ENCODE data around the gene ZDHHC9.
"Not testable (repeated sequence)": the region's sequence is repeated elsewhere in the genome, so short reads cannot be mapped to it uniquely, and the experiment has no call there.

The ZDHHC9 gene

DNA sequence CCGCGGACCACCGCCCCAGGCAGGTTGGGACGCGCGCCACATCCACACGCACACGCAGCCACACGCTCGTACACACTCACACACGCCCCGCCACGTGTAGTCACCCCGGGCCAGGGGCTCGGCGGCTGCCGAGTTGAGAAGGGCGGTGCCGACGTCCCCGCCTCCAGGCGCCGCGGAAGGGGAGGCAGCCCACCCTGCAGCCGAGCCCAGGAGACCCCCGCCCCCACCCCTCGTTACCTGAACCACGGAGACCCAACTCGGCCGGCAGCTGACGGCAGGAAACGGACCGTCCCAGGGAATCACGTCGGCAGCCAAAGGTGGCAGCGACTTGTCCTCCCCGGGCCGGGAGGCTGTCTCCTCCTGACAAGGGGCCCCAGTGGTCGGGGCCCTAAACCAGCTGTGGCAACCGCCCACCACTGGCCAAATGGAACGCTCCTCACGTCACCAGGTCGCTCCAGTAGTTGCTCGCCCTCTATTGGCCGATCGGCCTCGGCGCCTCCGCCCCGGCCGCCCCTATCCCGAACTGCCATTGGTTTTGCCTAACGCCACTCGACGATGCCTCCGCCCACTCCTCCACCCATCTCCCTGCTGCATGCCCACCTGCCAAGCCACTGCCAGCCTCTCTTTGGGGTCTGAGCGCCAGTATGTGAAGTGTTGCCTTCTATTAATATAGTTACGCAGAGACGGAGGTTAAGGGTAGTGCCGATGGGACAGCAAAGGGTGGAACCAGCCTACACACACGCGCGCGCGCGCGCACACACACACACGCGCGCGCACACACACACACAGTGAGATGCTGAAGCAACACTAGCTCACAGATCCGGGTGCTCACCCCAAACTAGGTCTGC, at the start of gene ZDHHC9:
Gene ZDHHC9 (minus strand): TSS at position 428 of the 848 bp plus-strand sequence. CDS start 1,941 bp downstream, outside the sequence.
- in situ Hi-C loops (cut with HindIII; ENCODE audit: low sequenced_read_pairs), result loop anchor here (5.0 kb wide), 1 partner anchor 34 kb away; no protein-coding TSS in a partner anchor

DNA sequence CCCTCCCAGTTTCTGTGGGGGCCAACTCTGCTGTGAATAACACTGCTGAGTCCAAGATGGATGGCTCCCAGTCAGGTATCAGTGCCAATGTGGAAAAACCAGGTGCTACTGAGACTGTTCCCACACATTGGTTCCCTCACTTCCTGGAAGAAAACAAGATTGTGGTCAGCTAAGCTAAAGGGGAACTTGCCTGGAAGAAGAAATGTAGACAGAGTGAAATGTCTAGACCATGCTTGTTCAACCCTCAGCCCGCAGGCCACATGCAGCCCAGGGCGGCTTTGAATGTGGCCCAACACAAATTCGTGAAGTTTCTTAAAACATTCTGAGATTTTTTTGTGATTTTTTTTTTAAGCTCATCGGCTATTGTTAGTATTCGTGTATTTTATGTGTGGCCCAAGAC, 33.7 kb upstream of the ZDHHC9 start:
- in situ Hi-C loops (cut with HindIII; ENCODE audit: low sequenced_read_pairs), result loop anchor here (5.0 kb wide), 1 partner anchor 35 kb away; the partner anchor contains the start of gene ZDHHC9

DNA sequence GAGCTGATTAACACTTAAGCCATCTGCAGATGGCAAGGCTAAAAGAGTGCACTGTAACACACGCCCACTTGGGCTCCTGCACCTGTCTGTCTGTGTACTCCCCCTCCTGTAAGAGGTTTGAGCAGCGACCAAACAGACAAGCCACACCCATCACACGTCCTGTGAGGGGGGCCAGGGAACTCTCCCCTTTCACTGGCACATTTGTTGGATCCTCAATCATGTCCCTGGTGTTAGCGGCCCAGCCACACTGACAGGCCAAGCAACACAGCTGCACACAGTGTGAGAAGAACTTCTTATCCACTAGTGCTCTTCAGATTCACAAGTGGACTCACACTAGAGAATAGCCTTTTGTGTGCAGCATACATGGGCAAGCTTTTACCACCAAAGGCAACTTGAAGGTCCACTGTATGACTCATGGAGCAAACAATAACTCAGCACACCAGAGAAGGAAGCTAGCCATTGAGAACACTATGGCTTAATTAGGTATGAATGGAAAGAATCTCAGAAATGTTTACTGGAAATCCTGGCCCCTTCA, 33.2 kb upstream of the ZDHHC9 start:
- in situ Hi-C loops (cut with HindIII; ENCODE audit: low sequenced_read_pairs), result loop anchor here (5.0 kb wide), 1 partner anchor 35 kb away; the partner anchor contains the start of gene ZDHHC9

DNA sequence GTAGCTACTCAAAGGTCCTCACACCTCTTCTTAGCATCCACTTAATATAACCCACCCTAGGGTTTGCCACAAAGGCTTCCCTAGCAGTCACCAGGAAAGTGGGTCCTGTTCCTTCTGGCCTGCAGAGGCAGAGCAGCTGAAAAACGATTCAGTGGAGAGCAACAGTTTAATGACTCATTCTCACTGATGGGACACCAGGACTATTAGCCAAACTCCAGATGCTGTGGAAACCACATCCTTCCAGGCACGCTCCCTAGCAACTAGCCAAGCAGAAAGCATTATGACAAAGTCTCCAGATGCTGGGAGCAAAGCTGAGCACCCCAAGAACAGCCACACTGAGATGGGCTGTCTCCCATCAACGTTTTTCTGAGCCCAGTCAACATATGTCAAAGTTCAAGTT, 32.0 kb upstream of the ZDHHC9 start:
- in situ Hi-C loops (cut with HindIII; ENCODE audit: low sequenced_read_pairs), result loop anchor here (5.0 kb wide), 1 partner anchor 33 kb away; the partner anchor contains the start of gene ZDHHC9

DNA sequence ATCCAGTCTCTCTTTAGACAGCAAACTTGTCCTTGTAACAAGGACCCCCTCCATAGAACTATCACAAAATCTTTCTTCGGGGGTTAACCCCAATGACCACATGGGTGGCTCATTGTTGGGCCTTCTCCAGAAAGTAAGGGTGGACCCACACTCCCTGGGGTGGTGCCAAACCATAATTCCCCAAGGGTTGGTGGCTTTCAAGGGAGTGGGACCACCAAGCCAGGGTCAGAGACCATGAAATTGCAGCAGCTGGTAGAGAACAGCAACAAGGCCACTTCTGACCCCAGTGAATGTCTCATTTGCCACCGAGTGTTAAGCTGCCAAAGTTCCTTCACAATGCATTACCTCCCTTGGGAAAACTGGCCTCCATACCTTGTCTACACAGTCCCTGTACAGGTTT, 28.8 kb upstream of the ZDHHC9 start:
- in situ Hi-C loops (cut with HindIII; ENCODE audit: low sequenced_read_pairs), result no loop called here

DNA sequence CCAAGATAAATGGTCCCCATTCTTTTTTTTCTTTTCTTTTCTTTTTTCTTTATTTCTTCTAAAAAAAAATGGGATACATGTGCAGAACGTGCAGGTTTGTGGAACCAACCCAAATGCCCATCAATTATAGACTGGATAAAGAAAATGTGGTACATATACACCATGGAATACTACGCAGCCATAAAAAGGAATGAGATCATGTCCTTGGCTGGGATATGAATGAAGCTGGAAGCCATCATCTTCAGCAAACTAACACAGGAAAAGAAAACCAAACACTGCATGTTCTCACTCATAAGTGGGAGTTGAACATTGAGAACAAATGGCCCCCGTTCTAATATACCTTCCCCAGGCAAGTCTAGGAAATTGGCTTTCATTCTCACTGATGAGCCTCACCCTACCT, 22.6 kb upstream of the ZDHHC9 start:
- in situ Hi-C loops (cut with HindIII; ENCODE audit: low sequenced_read_pairs), result not testable (repeated sequence)

DNA sequence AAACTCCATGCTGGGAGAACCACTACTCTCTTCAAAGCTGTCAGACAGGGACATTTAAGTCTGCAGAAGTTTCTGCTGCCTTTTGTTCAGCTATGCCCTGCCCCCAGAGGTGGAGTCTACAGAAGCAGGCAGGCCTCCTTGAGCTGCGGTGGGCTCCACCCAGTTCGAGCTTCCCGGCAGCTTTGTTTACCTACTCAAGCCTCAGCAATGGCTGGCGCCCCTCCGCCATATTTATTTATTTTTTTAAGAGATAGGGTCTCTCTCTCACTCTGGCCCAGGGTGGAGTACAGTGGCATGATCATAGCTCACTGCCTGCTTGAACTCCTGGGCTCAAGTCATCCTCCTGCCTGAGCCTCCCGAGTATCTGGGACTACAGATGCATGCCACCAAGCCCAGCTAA, 15.4 kb upstream of the ZDHHC9 start:
- in situ Hi-C loops (cut with HindIII; ENCODE audit: low sequenced_read_pairs), result not testable (repeated sequence)

DNA sequence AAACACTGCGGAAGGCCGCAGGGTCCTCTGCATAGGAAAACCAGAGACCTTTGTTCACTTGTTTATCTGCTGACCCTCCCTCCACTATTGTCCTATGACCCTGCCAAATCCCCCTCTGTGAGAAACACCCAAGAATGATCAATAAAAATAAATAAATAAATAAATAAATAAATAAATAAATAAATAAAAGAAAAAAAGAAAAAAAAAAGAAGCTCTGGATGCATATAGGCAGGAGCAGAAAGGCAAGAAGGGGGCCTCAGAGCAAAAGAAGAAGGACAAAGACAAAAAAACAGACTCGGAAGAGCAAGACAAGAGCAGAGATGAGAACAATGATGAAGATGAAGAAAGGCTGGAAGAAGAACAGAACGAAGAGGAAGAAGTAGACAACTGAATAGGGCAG, 8.1 kb upstream of the ZDHHC9 start:
- in situ Hi-C loops (cut with HindIII; ENCODE audit: low sequenced_read_pairs), result not testable (repeated sequence)

DNA sequence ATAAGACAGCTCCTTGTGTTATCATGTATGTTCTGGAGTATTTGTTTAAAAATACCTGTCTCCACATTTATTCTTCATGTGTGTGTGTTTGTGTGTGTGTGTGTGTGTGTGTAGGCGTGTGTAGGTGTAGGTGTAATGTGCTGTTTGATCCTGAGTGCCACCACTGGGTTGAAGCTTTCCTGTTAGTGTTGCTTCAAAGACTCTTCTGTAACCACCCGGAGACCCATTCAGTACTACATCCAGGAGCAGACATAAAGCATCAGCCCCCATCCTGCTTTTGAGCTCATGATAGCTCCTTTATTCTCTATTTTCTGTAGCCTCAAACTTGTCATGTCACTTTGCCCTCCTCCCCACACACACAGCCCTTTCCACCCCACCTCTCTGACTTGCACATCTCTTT, 3.0 kb upstream of the ZDHHC9 start:
- in situ Hi-C loops (cut with HindIII; ENCODE audit: low sequenced_read_pairs), result no loop called here

DNA sequence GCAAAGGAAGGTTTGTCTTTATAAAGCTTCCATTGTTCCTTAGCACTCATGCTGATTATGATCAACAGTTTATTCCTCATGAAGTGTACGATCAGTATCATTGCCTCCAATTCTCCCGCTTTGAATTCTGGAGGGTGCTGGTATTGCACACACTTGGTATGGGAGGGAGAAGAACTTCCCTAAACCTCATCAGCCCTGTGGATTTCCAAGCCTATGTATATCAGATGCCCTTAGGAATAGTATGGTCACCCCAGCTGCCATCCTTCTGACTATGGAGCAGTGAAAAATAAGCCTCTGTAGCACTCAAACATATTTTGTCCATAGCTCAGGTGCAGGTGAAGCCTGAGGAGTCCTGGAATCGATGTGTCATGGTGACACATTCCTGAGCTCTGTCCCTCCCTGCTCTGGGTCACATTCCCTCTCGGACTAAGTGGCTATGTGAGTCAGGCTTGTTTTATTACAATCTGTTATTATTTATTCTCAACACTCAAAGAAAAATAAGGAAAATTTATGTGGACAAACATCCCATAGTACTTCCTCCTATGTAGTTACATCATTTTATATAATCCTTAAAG, 2.0 kb upstream of the ZDHHC9 start:
- in situ Hi-C loops (cut with HindIII; ENCODE audit: low sequenced_read_pairs), result no loop called here

DNA sequence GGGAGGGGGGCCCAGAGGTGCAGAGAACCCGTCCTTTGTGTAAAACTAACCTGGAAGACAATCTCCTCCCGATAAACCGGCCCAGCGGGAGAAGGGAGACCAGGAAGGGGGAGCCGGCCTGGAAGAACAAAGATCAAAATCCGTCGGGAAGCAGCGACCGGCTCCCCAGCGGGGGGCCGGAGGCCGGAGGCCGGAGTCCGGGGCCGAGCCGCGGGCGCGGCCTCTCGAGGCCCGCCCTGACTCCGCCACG, 552 bp downstream of the ZDHHC9 start:
- in situ Hi-C loops (cut with HindIII; ENCODE audit: low sequenced_read_pairs), result loop anchor here (5.0 kb wide), 1 partner anchor 34 kb away; no protein-coding TSS in a partner anchor

DNA sequence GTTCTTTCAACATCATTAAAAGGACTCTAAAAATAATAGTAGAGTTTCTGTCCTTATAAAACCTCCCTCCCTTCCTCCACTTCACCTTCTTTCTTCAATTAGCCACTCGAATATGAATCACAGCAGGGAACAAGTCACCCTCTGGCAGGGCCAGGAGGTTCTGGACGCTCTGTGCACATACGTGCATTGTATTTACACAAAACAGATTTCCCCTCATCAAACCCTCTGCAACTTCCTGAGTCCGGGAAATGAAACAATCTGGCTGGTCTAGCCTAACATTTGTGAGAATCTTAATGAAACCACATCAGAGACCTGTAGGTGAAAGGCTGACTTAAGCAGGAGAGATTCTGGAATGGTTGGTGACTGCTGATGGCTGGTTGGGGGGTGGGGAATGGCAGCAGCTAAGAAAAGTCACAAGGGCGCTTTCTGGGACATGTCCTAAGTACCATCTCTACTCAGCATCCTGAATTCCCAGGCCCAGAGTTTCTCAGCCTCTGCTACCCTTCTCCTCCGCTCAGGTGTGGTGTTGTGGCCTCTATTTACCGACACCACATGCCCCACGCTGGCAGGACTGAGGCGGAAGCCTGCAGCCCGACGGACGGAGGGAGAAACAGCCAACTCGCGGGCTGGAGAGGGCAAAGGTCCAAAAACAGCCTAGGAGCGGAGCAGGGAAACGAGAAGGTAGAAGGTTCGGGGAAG, 1.0 kb downstream of the ZDHHC9 start:
- in situ Hi-C loops (cut with HindIII; ENCODE audit: low sequenced_read_pairs), result loop anchor here (5.0 kb wide), 1 partner anchor 35 kb away; no protein-coding TSS in a partner anchor

DNA sequence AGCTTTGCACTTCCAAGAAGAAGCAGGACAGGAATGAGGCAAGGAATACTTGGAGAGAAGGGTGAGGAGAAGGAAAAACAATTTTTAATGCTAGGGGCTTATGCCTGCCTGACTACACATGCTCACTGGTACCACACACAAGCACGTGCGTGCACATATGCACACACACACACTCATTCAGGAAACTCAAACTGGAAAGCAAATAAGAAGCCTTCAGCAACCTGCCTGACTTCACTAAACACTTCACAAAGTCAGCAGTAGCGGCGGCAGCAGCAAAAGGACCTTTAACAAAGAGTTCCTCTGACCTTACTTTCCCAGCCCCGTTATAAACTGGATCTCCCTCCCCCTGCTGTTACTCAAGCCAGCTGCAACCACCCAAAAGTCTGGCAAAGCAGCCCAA, 3.3 kb downstream of the ZDHHC9 start:
- in situ Hi-C loops (cut with HindIII; ENCODE audit: low sequenced_read_pairs), result loop anchor here (5.0 kb wide), 1 partner anchor 37 kb away; no protein-coding TSS in a partner anchor

DNA sequence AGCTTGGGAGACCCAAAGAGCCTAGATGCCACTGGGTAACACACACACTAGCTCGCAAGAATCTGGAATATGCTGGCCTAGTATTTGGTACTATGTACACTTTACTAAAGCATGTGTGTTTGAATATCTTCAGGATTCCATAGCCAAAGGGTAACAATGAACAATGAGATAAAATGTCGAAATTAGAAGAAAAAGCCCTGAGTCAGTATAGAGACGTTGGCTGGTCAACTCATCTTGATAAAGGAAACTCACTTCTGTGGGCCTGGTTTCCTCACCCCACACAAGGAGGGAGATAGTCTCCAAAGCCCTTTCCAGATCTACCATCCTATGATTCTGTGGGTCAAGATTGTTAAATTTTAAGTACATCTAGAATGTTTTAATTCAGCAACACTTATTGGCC, 6.9 kb downstream of the ZDHHC9 start:
- in situ Hi-C loops (cut with HindIII; ENCODE audit: low sequenced_read_pairs), result no loop called here

DNA sequence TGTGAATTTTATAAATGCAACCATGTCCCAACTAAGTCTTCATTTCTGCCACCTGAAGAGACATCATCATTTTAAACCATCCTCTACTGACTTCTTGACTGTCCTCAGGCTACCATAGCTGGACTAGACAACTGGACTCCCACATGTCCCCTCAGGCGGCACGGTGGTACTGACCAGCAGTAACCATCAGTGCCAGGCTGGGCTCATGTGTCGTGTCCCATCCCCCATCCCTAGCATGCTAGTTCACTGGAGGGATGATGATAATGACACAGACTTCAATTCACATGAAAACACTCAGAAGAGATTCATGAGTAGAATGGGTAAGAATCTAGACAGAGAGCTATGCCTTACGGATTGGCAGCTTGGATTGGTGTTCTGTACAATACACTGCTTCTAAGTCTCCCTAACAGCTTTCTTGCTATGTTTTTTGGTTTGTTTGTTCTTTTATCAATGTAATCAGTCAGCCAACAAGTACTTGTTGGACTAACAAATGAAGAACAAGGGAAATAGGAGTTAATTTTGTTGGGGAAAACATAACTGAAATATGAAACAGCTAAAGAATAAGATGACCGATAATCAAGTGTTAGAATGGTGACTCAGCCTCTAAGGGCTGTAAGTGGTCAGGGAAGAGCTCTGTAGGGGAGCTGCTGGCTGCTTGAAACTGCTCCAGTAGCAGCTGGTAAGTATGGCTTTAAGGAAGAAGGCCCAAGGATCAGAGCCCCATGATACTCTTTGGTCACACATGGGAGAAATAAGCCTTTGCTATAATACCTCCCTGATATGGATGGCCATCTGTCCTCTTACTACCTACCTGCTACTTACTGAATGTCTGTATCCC, 10.3 kb downstream of the ZDHHC9 start:
- in situ Hi-C loops (cut with HindIII; ENCODE audit: low sequenced_read_pairs), result no loop called here

DNA sequence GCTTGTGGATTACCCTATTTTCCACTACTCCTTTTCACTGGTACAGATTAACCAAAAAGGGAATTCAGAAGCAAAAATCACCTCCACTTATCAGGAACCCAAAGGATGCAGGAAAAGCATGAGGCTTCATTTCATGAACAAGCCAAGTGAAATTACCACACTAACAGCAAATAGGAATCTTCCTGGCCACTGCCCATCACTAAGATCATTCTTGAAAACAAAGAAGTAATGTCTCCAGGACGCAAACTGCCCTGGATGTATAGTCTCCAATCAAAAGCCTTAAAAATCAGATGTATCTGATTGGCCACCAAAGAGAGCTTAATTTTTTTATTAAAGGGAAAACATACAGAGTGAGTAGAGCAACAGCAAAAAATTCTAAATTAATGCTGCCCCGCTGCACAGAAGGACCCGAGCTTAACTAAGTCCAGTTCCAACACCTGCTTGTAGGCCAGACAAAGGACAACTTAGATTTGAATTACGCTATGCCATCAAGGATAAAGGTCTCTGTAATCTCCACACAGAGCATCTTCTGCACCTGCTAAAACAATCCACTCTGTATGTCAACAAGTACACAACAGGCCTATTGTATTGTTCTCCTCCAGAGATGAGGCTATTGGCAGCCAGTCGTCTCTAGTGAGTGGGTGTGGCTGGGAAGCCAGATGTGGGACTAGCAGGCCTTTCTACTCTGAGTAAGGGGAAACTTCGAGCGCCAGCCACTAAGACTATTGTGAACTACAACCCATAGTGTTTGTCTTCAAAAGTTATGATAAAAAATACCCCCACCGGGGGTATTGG, 12.4 kb downstream of the ZDHHC9 start:
- in situ Hi-C loops (cut with HindIII; ENCODE audit: low sequenced_read_pairs), result no loop called here

DNA sequence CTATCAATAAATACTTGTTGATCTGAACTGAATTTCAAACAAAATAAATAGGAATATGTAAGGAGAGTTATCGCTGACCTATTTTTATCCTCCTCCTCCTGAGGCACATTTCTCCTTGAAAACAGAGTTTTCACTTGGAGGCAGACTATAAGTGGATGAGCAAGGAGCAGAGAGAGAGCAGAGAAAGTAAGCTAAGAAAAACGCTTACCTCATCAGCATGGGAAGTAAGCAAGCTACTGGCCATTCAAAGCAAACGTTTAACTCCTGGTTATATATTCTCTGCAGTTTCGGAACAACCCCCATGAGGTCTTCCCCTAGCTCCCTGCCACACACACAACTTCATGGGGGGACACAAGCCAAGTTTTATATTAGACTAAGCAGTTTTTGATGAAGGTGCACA, 13.2 kb downstream of the ZDHHC9 start:
- in situ Hi-C loops (cut with HindIII; ENCODE audit: low sequenced_read_pairs), result no loop called here

DNA sequence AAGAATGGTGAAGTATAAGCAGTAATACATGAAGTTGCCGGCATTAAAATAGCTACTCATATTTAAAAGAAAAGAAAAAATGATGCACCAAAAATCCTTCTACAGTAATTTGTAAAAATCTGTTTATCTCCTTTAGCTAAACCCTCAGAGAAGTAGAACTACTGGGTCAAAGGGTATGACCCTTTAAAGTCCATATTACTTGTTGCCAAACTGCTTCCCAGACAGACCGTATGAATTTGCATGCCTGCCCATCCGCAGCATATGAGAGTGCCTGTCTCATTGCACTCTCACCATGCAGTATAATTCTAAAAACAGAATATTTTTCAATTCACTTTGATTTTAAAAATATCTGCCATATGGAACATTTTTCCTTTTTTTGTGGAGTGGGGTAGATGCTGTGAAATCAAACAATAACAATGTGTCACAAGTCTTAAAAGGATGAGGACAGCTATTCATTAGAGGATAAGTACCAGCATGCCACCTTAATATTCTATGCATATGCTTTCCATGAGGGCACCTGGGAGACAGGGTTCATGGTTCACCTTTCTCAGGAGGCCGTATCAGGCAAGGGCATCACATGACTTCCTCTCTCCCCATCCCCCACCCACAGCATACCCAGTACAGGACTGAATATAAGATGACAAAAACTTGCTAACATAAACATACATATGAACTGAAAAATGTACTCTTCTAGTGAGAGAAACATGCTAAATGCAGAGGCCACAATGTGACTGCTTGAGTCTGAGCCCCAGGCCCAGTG, 17.8 kb downstream of the ZDHHC9 start:
- in situ Hi-C loops (cut with HindIII; ENCODE audit: low sequenced_read_pairs), result no loop called here

DNA sequence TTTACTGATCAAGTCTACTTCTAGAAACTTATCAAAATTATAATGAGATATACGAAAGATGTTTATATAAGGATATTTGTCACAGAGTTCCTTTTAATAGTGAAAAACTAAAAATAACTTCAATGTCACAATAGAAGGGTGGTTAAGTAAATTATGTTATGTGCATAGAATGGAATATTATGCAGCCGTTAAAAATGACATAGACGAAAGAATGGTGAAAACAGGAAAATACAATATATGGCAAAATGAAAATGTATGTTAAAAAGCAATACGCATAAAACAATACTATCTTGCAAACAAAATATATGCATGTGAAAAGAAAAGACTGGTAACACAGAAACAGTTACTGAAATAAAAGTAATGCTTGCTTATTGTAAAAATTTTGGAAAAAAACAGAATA, 19.1 kb downstream of the ZDHHC9 start:
- in situ Hi-C loops (cut with HindIII; ENCODE audit: low sequenced_read_pairs), result no loop called here
